Amniotic epithelial cell (primary cell): ENCODE results near the gene WDR27.

ENCODE experiments used
- DNase-seq: peaks from one replicate; pipeline ENCODE4 v3.0.0-alpha.2; 2010; ENCODE audit warnings: low read depth

WDR27 gene

GRCh38 chr6:169701954-169702839 is at the start of gene WDR27, which contains the start of gene C6orf120:
TSS of gene WDR27 (minus strand) at chr6:169702029. CDS start at chr6:169689005, 13,024 bp downstream.
TSS of gene C6orf120 (plus strand) at chr6:169702126. CDS start at chr6:169702460, 334 bp downstream.
- peak; percentile 94 for DNase-seq

- DNase-seq = no peak
Observed at GRCh38 chr6:169746556-169746955, 44.7 kb upstream of the WDR27 start.

- DNase-seq = no peak
Observed at GRCh38 chr6:169745405-169745804, 43.6 kb upstream of the WDR27 start.

- no peak for DNase-seq
Observed at GRCh38 chr6:169741344-169741743, 39.5 kb upstream of the WDR27 start.

GRCh38 chr6:169738976-169739529 is 37.2 kb upstream of the WDR27 start:
- DNase-seq = peak; percentile 50

GRCh38 chr6:169738204-169738975 is 36.6 kb upstream of the WDR27 start:
- no peak for DNase-seq

- no peak for DNase-seq
Observed at GRCh38 chr6:169729961-169730360, 28.1 kb upstream of the WDR27 start.

- no peak for DNase-seq
Observed at GRCh38 chr6:169726963-169727362, 25.1 kb upstream of the WDR27 start.

GRCh38 chr6:169726049-169726400 is 24.2 kb upstream of the WDR27 start:
- DNase-seq = no peak

GRCh38 chr6:169725125-169726048 is 23.6 kb upstream of the WDR27 start:
- peak; percentile 99 for DNase-seq

- no peak for DNase-seq
Observed at GRCh38 chr6:169724494-169725124, 22.8 kb upstream of the WDR27 start, which contains the start of gene PHF10. TSS of gene PHF10 (minus strand) at chr6:169724500. CDS start at chr6:169723931, 569 bp downstream.

GRCh38 chr6:169723991-169724493 is 22.2 kb upstream of the WDR27 start:
- DNase-seq = no peak

GRCh38 chr6:169723200-169723909 is 21.5 kb upstream of the WDR27 start:
- DNase-seq = peak; percentile 57

GRCh38 chr6:169722362-169723199 is 20.8 kb upstream of the WDR27 start:
- DNase-seq = peak; percentile 91

- no peak for DNase-seq
Observed at GRCh38 chr6:169720207-169720855, 18.5 kb upstream of the WDR27 start.

GRCh38 chr6:169719117-169719516 is 17.3 kb upstream of the WDR27 start:
- peak; percentile 82 for DNase-seq

GRCh38 chr6:169714595-169714994 is 12.8 kb upstream of the WDR27 start:
- no peak for DNase-seq

- DNase-seq = peak; percentile 46
Observed at GRCh38 chr6:169714178-169714577, 12.3 kb upstream of the WDR27 start.

- DNase-seq = no peak
Observed at GRCh38 chr6:169710009-169710408, 8.2 kb upstream of the WDR27 start.
